Measurements from ENCODE around the gene PSMD7. TPM values are rescaled to one million over a fixed set of nuclear protein-coding genes. Genes with fewer than 3 reads are reported as not detected.

PSMD7 gene
- total RNA-seq, 1 donor from 2014 or later: 78.3 TPM

GRCh38 chr16:74275031-74275636 lies 21.5 kb upstream of the PSMD7 start:
- TF ChIP-seq, protein P1, sequence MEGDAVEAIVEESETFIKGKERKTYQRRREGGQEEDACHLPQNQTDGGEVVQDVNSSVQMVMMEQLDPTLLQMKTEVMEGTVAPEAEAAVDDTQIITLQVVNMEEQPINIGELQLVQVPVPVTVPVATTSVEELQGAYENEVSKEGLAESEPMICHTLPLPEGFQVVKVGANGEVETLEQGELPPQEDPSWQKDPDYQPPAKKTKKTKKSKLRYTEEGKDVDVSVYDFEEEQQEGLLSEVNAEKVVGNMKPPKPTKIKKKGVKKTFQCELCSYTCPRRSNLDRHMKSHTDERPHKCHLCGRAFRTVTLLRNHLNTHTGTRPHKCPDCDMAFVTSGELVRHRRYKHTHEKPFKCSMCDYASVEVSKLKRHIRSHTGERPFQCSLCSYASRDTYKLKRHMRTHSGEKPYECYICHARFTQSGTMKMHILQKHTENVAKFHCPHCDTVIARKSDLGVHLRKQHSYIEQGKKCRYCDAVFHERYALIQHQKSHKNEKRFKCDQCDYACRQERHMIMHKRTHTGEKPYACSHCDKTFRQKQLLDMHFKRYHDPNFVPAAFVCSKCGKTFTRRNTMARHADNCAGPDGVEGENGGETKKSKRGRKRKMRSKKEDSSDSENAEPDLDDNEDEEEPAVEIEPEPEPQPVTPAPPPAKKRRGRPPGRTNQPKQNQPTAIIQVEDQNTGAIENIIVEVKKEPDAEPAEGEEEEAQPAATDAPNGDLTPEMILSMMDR (IDR thresholded peaks at IDR 0.05; ENCODE audit: unreplicated experiment): peak; percentile 73
- no peak overlapping the region for H3K4me3 Mint-ChIP-seq
- H3K4me1 Mint-ChIP-seq: peaks cover 4% of the 10 kb centered on the region
- peaks cover 16% of the 10 kb centered on the region for H3K27me3 Mint-ChIP-seq (ENCODE audit: low read depth)
- DNase-seq (ENCODE audit: low spot score in 2 of 2, unreplicated experiment in 2 of 2): no peak
- H3K36me3 Mint-ChIP-seq: peaks cover 6% of the 10 kb centered on the region
- H3K27ac Mint-ChIP-seq: no peak overlapping the region
- H3K9me3 Mint-ChIP-seq: peaks cover 6% of the 10 kb centered on the region

GRCh38 chr16:74275711-74276110 lies 20.9 kb upstream of the PSMD7 start:
- no peak overlapping the region for H3K27ac Mint-ChIP-seq

GRCh38 chr16:74277974-74278373 lies 18.6 kb upstream of the PSMD7 start:
- DNase-seq (ENCODE audit: low spot score in 2 of 2, unreplicated experiment in 2 of 2): no peak
- no peak overlapping the region for H3K4me3 Mint-ChIP-seq
- TF ChIP-seq, protein P1 (IDR thresholded peaks at IDR 0.05; ENCODE audit: unreplicated experiment): no peak
- no peak overlapping the region for H3K27ac Mint-ChIP-seq
- peaks cover 16% of the 10 kb centered on the region for H3K27me3 Mint-ChIP-seq (ENCODE audit: low read depth)
- peaks cover 6% of the 10 kb centered on the region for H3K36me3 Mint-ChIP-seq
- H3K9me3 Mint-ChIP-seq: peaks cover 6% of the 10 kb centered on the region
- H3K4me1 Mint-ChIP-seq: peaks cover 19% of the 10 kb centered on the region

More at GRCh38 chr16:74275711-74276110, 20.9 kb upstream of the PSMD7 start:
- no peak for DNase-seq (ENCODE audit: low spot score in 2 of 2, unreplicated experiment in 2 of 2)
- no peak overlapping the region for H3K4me3 Mint-ChIP-seq
- TF ChIP-seq, protein P1 (IDR thresholded peaks at IDR 0.05; ENCODE audit: unreplicated experiment): no peak
- H3K4me1 Mint-ChIP-seq: peaks cover 10% of the 10 kb centered on the region
- peaks cover 6% of the 10 kb centered on the region for H3K36me3 Mint-ChIP-seq
- H3K9me3 Mint-ChIP-seq: peaks cover 6% of the 10 kb centered on the region
- peaks cover 16% of the 10 kb centered on the region for H3K27me3 Mint-ChIP-seq (ENCODE audit: low read depth)

GRCh38 chr16:74279266-74279665 lies 17.3 kb upstream of the PSMD7 start:
- Mint-ChIP-seq H3K9me3 (peaks cover 6% of the 10 kb centered on the region), H3K27me3 (ENCODE audit: low read depth) (peaks cover 16% of the 10 kb centered on the region)

GRCh38 chr16:74279805-74280204 lies 16.8 kb upstream of the PSMD7 start:
- no peak for DNase-seq (ENCODE audit: low spot score in 2 of 2, unreplicated experiment in 2 of 2)
- Mint-ChIP-seq H3K9me3 (peaks cover 9% of the 10 kb centered on the region), H3K27me3 (ENCODE audit: low read depth) (peaks cover 16% of the 10 kb centered on the region), H3K36me3 (peaks cover 6% of the 10 kb centered on the region), H3K27ac (no peak overlapping the region), H3K4me3 (no peak overlapping the region), H3K4me1 (peaks cover 19% of the 10 kb centered on the region)
- TF ChIP-seq, protein P1 (IDR thresholded peaks at IDR 0.05; ENCODE audit: unreplicated experiment): no peak

More at GRCh38 chr16:74279266-74279665, 17.3 kb upstream of the PSMD7 start:
- Mint-ChIP-seq H3K4me1 (peaks cover 19% of the 10 kb centered on the region), H3K36me3 (peaks cover 6% of the 10 kb centered on the region), H3K4me3 (no peak overlapping the region), H3K27ac (peak overlapping the region; percentile 59)
- no peak for DNase-seq (ENCODE audit: low spot score in 2 of 2, unreplicated experiment in 2 of 2)
- TF ChIP-seq, protein P1 (IDR thresholded peaks at IDR 0.05; ENCODE audit: unreplicated experiment): no peak

All from mesothelial cell of epicardium (in vitro differentiated cells).